ENCODE data around the gene PLCB4. TPM values are rescaled to one million over a fixed set of nuclear protein-coding genes. Genes with fewer than 3 reads are reported as not detected.

The PLCB4 gene
- total RNA-seq, 1 experiment from 2014 or later, result 12.6 TPM

DNA sequence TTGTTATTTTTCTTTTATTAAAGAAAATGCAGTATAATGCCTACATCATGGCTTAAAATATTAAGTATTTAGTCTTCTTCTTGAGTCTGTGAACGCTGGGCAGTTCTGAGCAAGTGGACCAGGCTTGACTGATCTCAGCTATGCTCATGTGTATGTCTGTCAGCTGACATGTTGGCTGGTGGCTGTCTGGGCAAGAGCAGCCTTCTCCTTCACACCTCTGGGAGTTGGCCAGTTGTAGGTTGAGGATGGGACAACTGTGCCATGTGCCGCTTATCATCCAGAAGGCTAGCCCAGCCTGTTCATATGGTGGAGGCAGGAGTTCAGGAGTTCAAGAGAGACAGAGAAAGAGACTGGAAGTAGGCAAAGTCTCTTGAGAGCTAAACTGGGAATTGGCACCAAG is 175.9 kb downstream of the PLCB4 start:
- CTCF ChIA-PET, result no interaction called here
- Mint-ChIP-seq H3K4me1 (peaks cover 16% of the 10 kb centered on the region), H3K27me3 (ENCODE audit: low read depth) (no peaks in the 10 kb centered on the region), H3K36me3 (no peaks in the 10 kb centered on the region), H3K27ac (no peak overlapping the region), H3K9me3 (no peaks in the 10 kb centered on the region), H3K4me3 (no peak overlapping the region)
- ATAC-seq (no peak), DNase-seq (ENCODE audit: low spot score) (no peak)
- POLR2A ChIA-PET, result no interaction called here
- TF ChIP-seq, protein P1, sequence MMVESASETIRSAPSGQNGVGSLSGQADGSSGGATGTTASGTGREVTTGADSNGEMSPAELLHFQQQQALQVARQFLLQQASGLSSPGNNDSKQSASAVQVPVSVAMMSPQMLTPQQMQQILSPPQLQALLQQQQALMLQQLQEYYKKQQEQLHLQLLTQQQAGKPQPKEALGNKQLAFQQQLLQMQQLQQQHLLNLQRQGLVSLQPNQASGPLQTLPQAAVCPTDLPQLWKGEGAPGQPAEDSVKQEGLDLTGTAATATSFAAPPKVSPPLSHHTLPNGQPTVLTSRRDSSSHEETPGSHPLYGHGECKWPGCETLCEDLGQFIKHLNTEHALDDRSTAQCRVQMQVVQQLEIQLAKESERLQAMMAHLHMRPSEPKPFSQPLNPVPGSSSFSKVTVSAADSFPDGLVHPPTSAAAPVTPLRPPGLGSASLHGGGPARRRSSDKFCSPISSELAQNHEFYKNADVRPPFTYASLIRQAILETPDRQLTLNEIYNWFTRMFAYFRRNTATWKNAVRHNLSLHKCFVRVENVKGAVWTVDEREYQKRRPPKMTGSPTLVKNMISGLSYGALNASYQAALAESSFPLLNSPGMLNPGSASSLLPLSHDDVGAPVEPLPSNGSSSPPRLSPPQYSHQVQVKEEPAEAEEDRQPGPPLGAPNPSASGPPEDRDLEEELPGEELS (CRISPR knock-in tag; IDR thresholded peaks at IDR 0.05), result no peak
- TF ChIP-seq, protein P2, sequence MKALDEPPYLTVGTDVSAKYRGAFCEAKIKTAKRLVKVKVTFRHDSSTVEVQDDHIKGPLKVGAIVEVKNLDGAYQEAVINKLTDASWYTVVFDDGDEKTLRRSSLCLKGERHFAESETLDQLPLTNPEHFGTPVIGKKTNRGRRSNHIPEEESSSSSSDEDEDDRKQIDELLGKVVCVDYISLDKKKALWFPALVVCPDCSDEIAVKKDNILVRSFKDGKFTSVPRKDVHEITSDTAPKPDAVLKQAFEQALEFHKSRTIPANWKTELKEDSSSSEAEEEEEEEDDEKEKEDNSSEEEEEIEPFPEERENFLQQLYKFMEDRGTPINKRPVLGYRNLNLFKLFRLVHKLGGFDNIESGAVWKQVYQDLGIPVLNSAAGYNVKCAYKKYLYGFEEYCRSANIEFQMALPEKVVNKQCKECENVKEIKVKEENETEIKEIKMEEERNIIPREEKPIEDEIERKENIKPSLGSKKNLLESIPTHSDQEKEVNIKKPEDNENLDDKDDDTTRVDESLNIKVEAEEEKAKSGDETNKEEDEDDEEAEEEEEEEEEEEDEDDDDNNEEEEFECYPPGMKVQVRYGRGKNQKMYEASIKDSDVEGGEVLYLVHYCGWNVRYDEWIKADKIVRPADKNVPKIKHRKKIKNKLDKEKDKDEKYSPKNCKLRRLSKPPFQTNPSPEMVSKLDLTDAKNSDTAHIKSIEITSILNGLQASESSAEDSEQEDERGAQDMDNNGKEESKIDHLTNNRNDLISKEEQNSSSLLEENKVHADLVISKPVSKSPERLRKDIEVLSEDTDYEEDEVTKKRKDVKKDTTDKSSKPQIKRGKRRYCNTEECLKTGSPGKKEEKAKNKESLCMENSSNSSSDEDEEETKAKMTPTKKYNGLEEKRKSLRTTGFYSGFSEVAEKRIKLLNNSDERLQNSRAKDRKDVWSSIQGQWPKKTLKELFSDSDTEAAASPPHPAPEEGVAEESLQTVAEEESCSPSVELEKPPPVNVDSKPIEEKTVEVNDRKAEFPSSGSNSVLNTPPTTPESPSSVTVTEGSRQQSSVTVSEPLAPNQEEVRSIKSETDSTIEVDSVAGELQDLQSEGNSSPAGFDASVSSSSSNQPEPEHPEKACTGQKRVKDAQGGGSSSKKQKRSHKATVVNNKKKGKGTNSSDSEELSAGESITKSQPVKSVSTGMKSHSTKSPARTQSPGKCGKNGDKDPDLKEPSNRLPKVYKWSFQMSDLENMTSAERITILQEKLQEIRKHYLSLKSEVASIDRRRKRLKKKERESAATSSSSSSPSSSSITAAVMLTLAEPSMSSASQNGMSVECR (CRISPR knock-in tag; IDR thresholded peaks at IDR 0.05; ENCODE audit: borderline replicate concordance), result no peak
- no peak for TF ChIP-seq SOX15 (CRISPR knock-in tag; IDR thresholded peaks at IDR 0.05)
- no peak for TF ChIP-seq ZBTB21 (CRISPR knock-in tag; IDR thresholded peaks at IDR 0.05; ENCODE audit: borderline replicate concordance)
- no peak for TF ChIP-seq NFATC4 (CRISPR knock-in tag; IDR thresholded peaks at IDR 0.05)
- no peak for TF ChIP-seq GABPB1 (CRISPR knock-in tag; IDR thresholded peaks at IDR 0.05)

DNA sequence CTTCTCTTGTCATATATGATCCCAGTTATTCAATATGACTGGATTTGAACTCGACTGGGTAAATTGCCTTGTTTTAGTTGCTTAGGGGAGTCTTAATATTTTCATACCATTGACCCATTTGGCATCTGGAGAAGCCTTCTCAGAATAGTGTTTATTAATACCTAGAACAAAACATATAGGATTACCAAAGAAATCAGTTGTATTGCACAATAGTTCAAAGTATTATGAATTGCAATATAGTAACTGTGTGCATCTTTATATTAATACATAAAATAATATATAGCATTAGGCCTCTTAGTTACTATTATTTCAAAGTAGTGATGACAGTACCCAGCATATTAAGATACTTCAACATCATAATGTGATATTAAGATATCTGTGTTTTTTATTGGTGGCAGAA is 177.8 kb downstream of the PLCB4 start:
- Mint-ChIP-seq H3K4me1 (peaks cover 6% of the 10 kb centered on the region), H3K9me3 (0 out of 2 replicates have a peak, but pooled peaks cover 5% of the 10 kb centered on the region), H3K27me3 (ENCODE audit: low read depth) (no peaks in the 10 kb centered on the region), H3K36me3 (no peaks in the 10 kb centered on the region), H3K4me3 (no peak overlapping the region), H3K27ac (no peak overlapping the region)
- TF ChIP-seq ZNF232 (CRISPR knock-in tag; IDR thresholded peaks at IDR 0.05) (no peak), NR2C2 (CRISPR knock-in tag; IDR thresholded peaks at IDR 0.05) (no peak), SMAD3 (CRISPR knock-in tag; IDR thresholded peaks at IDR 0.05; ENCODE audit: borderline replicate concordance) (no peak), GTF2I (CRISPR knock-in tag; conservative IDR thresholded peaks at IDR 0.05) (no peak), ESRRA (CRISPR knock-in tag; IDR thresholded peaks at IDR 0.05; ENCODE audit: borderline replicate concordance) (no peak), SOX15 (CRISPR knock-in tag; IDR thresholded peaks at IDR 0.05) (no peak), ZNF671 (CRISPR knock-in tag; IDR thresholded peaks at IDR 0.05) (no peak)
- TF ChIP-seq, protein P3, sequence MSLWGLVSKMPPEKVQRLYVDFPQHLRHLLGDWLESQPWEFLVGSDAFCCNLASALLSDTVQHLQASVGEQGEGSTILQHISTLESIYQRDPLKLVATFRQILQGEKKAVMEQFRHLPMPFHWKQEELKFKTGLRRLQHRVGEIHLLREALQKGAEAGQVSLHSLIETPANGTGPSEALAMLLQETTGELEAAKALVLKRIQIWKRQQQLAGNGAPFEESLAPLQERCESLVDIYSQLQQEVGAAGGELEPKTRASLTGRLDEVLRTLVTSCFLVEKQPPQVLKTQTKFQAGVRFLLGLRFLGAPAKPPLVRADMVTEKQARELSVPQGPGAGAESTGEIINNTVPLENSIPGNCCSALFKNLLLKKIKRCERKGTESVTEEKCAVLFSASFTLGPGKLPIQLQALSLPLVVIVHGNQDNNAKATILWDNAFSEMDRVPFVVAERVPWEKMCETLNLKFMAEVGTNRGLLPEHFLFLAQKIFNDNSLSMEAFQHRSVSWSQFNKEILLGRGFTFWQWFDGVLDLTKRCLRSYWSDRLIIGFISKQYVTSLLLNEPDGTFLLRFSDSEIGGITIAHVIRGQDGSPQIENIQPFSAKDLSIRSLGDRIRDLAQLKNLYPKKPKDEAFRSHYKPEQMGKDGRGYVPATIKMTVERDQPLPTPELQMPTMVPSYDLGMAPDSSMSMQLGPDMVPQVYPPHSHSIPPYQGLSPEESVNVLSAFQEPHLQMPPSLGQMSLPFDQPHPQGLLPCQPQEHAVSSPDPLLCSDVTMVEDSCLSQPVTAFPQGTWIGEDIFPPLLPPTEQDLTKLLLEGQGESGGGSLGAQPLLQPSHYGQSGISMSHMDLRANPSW (CRISPR knock-in tag; conservative IDR thresholded peaks at IDR 0.05; ENCODE audit: low read depth), result no peak
- TF ChIP-seq, protein P2 (CRISPR knock-in tag; IDR thresholded peaks at IDR 0.05; ENCODE audit: borderline replicate concordance), result no peak
- TF ChIP-seq, protein P4, sequence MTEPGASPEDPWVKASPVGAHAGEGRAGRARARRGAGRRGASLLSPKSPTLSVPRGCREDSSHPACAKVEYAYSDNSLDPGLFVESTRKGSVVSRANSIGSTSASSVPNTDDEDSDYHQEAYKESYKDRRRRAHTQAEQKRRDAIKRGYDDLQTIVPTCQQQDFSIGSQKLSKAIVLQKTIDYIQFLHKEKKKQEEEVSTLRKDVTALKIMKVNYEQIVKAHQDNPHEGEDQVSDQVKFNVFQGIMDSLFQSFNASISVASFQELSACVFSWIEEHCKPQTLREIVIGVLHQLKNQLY (CRISPR knock-in tag; IDR thresholded peaks at IDR 0.05), result no peak
- TF ChIP-seq, protein P5, sequence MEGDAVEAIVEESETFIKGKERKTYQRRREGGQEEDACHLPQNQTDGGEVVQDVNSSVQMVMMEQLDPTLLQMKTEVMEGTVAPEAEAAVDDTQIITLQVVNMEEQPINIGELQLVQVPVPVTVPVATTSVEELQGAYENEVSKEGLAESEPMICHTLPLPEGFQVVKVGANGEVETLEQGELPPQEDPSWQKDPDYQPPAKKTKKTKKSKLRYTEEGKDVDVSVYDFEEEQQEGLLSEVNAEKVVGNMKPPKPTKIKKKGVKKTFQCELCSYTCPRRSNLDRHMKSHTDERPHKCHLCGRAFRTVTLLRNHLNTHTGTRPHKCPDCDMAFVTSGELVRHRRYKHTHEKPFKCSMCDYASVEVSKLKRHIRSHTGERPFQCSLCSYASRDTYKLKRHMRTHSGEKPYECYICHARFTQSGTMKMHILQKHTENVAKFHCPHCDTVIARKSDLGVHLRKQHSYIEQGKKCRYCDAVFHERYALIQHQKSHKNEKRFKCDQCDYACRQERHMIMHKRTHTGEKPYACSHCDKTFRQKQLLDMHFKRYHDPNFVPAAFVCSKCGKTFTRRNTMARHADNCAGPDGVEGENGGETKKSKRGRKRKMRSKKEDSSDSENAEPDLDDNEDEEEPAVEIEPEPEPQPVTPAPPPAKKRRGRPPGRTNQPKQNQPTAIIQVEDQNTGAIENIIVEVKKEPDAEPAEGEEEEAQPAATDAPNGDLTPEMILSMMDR (IDR thresholded peaks at IDR 0.05), result no peak
- ChIA-PET POLR2A (no interaction called here), CTCF (no interaction called here)
- DNase-seq (ENCODE audit: low spot score), result no peak
- no peak for ATAC-seq

All from WTC11 (cell line).